TTC549 (cell line): ENCODE measurements around the gene COL27A1.

Experiments used
- FAIRE-seq: peaks from 2 replicates; lab custom pipeline; 2012; peaks lifted over from hg19 to GRCh38; lab: Jason Lieb, UNC

COL27A1 gene

GRCh38 chr9:114149765-114150340, 5.5 kb upstream of the COL27A1 start:
- FAIRE-seq: no peak

DNA sequence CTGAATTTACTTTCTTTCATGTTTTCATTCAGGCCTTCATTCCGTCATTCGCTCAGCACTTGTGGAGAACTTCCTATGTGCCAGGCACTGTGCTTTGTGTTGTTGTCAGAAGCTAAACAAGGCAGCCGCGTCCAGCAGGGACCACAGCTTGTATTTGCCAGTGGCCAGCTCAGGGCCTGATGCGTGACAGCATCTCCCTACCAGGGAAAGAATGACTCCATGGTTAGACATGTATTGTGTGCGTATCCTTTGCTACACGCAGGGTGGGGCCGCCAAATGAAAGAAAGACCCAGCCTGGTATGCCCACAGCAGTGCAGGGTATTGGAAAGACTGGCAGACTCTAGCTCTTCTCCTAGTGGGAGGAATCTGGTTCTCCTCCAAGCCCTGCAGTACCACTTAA, 4.7 kb upstream of the COL27A1 start:
- FAIRE-seq: no peak

DNA sequence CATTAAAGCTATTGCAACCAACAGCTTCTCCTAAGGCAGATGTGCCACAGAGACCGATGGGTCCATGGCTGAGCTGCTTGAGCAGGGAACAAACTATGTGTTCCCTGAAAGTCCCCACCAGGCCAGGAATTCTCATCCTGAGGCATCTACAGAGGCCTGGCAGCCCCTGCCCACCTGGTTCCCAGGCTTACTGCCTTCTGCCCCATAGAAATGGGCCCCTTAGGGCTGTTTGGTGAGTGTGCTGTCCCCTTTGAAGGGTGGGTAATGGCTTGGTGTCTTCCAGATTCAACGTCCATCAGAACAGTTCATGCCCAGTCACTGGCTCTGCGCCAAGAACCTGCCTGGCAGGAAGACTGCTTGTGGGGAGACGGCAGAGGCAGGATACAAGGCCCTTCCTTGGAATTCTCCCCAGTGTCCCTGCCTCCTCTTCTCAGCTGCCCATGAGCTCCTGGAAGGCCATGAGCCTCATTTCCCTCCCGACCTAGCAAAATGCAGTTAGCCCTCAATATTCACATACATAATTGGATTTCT, 3.8 kb upstream of the COL27A1 start:
- FAIRE-seq: no peak

- no peak for FAIRE-seq
Observed at GRCh38 chr9:114153761-114154599, 1.4 kb upstream of the COL27A1 start.

DNA sequence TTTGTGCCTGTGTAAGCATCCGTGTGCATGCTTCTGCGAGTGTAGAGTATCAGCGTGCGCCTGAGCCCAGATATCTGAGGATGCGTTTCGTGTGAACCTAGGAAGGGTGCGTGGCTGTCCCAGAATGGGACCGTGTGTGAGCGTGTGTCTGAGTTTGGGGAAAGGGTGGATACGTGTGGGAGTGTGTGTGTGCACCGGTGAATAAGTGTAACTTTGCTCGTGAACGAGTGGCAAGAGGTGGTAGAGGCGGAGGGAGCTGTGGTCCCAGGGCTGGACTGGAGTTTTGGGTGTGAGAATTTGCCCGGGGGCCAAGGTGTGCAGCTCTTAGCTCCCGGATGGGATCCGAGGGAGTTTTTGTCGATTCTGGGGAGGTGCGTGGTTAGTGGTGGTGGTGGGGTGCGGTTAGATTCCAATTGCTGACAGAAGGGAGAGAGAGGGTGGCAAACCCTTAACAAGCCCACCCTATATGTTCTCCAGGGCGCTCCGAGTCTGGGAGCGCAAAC, 686 bp upstream of the COL27A1 start:
- no peak for FAIRE-seq

- no peak for FAIRE-seq
Observed at GRCh38 chr9:114155995-114156656, 789 bp downstream of the COL27A1 start.

- FAIRE-seq: no peak
Observed at GRCh38 chr9:114156657-114157421, 1.5 kb downstream of the COL27A1 start.

- no peak for FAIRE-seq
Observed at GRCh38 chr9:114157516-114158176, 2.3 kb downstream of the COL27A1 start.

GRCh38 chr9:114158482-114159130, 3.3 kb downstream of the COL27A1 start:
- FAIRE-seq: no peak

GRCh38 chr9:114159691-114160090, 4.4 kb downstream of the COL27A1 start:
- no peak for FAIRE-seq

DNA sequence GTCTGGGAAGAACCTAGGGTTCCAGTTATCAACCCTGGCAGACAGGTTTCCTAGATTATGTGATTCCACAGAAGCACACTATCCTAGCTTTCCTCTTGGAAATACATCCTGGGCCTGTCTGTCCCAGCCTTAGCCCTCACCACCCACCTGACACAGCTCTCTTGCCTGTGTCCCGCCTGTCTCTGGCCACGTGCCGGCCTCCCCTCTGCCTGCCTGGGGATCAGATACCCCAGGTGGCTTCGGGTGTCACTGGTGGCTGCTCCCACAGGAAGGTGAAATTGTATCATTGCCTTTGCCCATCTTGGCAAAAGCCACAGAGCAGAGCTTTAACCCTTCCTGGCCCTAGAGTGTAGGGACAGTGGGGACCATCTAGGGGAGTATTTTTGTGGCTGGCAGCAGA, 6.2 kb downstream of the COL27A1 start:
- no peak for FAIRE-seq

DNA sequence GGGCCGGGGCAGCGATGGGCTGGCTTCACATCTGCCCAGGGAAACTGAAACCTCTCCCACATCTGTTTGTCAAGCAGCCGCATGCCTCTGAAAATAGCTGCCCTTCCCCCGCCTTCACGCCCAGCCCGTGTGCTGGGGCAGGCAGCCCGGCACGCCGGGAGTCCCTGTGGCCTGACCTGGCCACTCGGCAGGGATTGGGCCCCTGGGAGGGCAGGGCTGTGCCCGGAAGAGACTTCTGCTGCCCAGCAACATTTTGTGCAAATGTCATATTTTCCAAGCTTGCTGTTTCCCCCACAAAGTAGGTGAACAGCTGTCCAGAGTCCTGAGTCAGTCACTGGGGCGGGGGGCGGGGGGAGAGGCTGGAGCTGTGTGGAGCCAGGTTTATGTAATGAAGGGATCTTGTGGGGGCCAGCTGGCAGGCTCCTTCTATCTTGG, 8.2 kb downstream of the COL27A1 start:
- no peak for FAIRE-seq

DNA sequence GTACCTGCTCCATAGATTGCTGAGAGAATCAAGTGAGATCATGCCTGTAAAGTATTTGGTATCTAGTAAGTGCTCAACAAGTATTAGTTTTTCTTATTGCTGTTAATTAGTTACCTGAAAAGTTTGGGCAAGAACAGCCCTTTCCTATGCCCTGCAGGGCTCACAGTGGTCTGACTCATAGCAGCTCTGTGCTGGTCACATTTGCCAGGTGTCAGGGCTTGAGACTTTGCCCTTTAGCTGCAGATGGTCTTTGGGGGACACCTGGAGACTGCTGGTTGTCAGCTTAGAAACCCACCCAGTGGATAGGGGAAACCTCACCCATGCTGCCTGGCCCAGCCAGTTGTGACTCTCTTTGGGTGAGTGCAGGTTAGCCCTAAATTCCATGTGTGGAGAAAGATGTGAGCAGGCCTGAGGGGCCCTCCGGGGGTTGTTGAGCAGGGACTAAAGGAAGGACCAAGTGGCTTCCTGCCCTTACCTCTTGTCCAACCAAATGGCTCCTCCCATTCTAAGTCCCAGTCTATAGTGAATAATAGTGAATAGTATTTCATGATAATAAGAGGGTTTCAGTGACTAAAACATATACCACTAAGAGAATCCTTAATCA, 9.0 kb downstream of the COL27A1 start:
- no peak for FAIRE-seq

GRCh38 chr9:114165407-114166102, 10.2 kb downstream of the COL27A1 start:
- FAIRE-seq: no peak

DNA sequence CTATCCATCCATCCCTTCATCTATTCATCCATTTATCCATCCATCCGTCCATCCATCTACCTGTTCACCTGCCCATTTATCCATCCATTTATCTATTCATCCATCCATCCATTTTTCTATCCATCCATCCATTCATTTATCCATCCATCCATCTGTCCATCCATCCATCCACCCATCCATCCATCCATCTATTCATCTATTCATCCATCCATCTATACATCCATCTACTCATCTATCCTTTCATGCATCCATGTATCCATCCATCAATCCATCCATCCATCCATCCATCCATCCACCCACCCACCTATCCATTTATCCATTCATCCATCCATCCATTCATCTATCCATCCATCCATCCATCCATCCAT, 10.8 kb downstream of the COL27A1 start:
- FAIRE-seq: no peak

DNA sequence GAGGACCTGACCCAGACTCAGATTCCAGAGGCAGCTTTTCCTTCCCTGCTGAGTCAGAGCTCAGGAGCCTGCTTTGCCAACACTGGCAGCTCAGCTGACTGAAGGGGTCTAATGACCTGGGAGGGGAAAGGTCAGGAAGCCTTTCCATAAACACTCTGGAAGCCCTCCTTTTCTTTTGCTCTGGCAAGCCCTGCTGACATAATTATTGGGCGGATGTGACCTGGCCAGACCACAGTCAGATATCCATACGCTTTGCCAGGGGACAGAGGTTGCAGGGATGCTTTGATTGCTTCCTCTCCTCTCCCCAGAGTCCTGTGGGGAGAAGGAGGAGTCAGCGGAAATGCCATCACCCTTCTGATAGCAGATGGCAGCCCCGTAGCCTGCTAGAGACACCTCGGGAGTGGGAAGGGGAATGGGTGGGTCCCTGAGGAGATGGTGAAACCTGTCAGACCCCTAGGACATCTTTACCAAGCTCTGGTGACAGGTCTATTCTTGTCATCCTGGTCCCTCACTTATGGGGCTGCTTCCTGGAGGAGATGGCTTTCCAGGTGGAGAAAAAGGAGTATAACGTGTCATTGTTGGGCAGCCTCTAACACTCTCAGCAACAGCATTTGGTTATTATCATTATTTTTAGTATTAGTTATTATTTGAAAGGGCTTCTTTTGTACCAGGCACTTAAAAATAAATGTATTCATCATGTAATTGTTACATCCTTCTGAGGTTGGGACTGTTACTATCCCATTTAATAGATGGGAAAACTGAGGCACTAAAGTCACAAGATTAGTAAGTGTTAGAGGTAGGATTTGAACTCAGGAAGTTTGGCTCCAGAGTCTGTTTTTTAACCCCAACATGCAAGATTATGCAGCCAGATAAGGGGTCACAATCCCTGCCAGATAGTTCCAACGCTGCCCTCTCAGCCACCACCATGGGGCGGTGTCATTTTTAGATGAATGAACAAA, 11.6 kb downstream of the COL27A1 start:
- FAIRE-seq: no peak

GRCh38 chr9:114167591-114168091, 12.3 kb downstream of the COL27A1 start:
- no peak for FAIRE-seq

- no peak for FAIRE-seq
Observed at GRCh38 chr9:114168281-114169028, 13.1 kb downstream of the COL27A1 start.
